SK-N-SH (cell line): Measurements from ENCODE around the gene SLC25A28. TPM values are rescaled to one million over a fixed set of nuclear protein-coding genes. Genes with fewer than 3 reads are reported as not detected.

Experiments
- CTCF ChIA-PET: fragments of 300-600, 350-600 bp; formaldehyde crosslinking; extraction: SDS; loops from one replicate; lab custom pipeline; 2021; lab: Yijun Ruan, JAX
- POLR2A ChIA-PET: fragments of 350-600 bp; sonication (Branson Sonifier 250); formaldehyde crosslinking; extraction: SDS; loops from one replicate; lab custom pipeline; 2020; ENCODE audit warnings: antibody characterized with exemption, inconsistent platforms; lab: Yijun Ruan, JAX
- DNase-seq: peaks from one replicate; pipeline ENCODE4 v3.0.0; 2012
- H2AFZ ChIP-seq: fragments of 200-600 bp; sonication (generic); 2 replicates; pipeline ENCODE4 v1.8.1; 2016; ENCODE audit warnings: antibody characterized with exemption, mild to moderate bottlenecking, low read depth
- H3F3A ChIP-seq: fragments of 200-600 bp; sonication (generic); replicated peaks from 2 replicates; pipeline ENCODE3; 2016; ENCODE audit warnings: antibody characterized with exemption, mild to moderate bottlenecking; ENCODE audit not compliant: insufficient read depth
- H3K27ac ChIP-seq, 2 experiments: fragments of 200-500 bp in 1 of 2; fragments of 200-600 bp in 1 of 2; sonication (Bioruptor generic) in 1 of 2; sonication (generic), shearing (Covaris generic) in 1 of 2; 2 replicates each; pipeline versions ENCODE4 v1.5.1 to v1.6.1; 2014 to 2016; ENCODE audit warnings: low read depth in 2 of 2, inconsistent platforms in 1 of 2, low read length in 1 of 2, mild to moderate bottlenecking in 1 of 2, mixed read lengths in 1 of 2
- H3K27me3 ChIP-seq: fragments of 200-600 bp; sonication (generic), shearing (Covaris generic); 2 replicates; pipeline ENCODE4 v1.6.1; 2016; ENCODE audit warnings: mixed run types; ENCODE audit not compliant: insufficient read depth
- H3K36me3 ChIP-seq, 2 experiments: fragments of 200-500 bp in 1 of 2; fragments of 200-600 bp in 1 of 2; sonication (Bioruptor generic) in 1 of 2; sonication (generic) in 1 of 2; replicated peaks in 1 of 2; 2 replicates each; pipeline versions ENCODE3 to v1.5.1; 2014 to 2016; ENCODE audit warnings: low read length in 1 of 2, mild to moderate bottlenecking in 1 of 2; ENCODE audit not compliant: insufficient read depth in 2 of 2, control insufficient read depth in 1 of 2
- H3K4me1 ChIP-seq, 2 experiments: fragments of 200-500 bp in 1 of 2; fragments of 200-600 bp in 1 of 2; sonication (Bioruptor generic) in 1 of 2; sonication (generic), shearing (Covaris generic) in 1 of 2; 2 replicates each; pipeline versions ENCODE4 v1.5.1 to v1.6.1; 2014 to 2016; ENCODE audit warnings: low read depth in 1 of 2, low read length in 1 of 2, mixed run types in 1 of 2; ENCODE audit not compliant: insufficient read depth in 2 of 2, control insufficient read depth in 1 of 2
- H3K4me2 ChIP-seq: fragments of 200-600 bp; sonication (generic), shearing (Covaris generic); 2 replicates; pipeline ENCODE4 v1.6.1; 2017; ENCODE audit warnings: mixed run types
- H3K4me3 ChIP-seq, 2 experiments: fragments of 200-500 bp in 1 of 2; fragments of 200-600 bp in 1 of 2; sonication (Bioruptor generic) in 1 of 2; sonication (generic), shearing (Covaris generic) in 1 of 2; 2 replicates each; pipeline versions ENCODE4 v1.5.1 to v1.8.1; 2014 to 2016; ENCODE audit warnings: low read depth in 2 of 2, inconsistent platforms in 1 of 2, low read length in 1 of 2, mild to moderate bottlenecking in 1 of 2, mixed read lengths in 1 of 2, moderate library complexity in 1 of 2
- H3K79me2 ChIP-seq: fragments of 200-600 bp; sonication (generic); 2 replicates; pipeline ENCODE4 v1.8.1; 2017; ENCODE audit warnings: mild to moderate bottlenecking; ENCODE audit not compliant: insufficient read depth
- H3K9ac ChIP-seq: fragments of 200-600 bp; sonication (generic); 2 replicates; pipeline ENCODE4 v1.6.1; 2017; ENCODE audit warnings: mixed run types
- H3K9me2 ChIP-seq: fragments of 200-600 bp; sonication (generic); 2 replicates; pipeline ENCODE4 v1.6.1; 2017; ENCODE audit warnings: mixed run types
- H3K9me3 ChIP-seq: fragments of 200-600 bp; sonication (generic); 2 replicates; pipeline ENCODE4 v1.6.1; 2017; ENCODE audit warnings: mixed run types, mild to moderate bottlenecking, moderate library complexity
- H4K20me1 ChIP-seq: fragments of 200-600 bp; sonication (generic); 2 replicates; pipeline ENCODE4 v1.6.1; 2017; ENCODE audit warnings: mild to moderate bottlenecking, mixed run types; ENCODE audit not compliant: insufficient read depth
- ELF1 ChIP-seq: IDR thresholded peaks from 2 replicates; pipeline ENCODE4 v1.4.0; 2012
- EP300 ChIP-seq, 2 experiments: IDR thresholded peaks; 2 replicates each; pipeline versions ENCODE4 v1.4.0 to v1.6.1; 2012; ENCODE audit warnings: borderline replicate concordance in 1 of 2, low read depth in 1 of 2, low read length in 1 of 2
- EZH2phosphoT487 ChIP-seq: fragments of 200-600 bp; sonication (generic); IDR thresholded peaks from 2 replicates; pipeline ENCODE4 v1.6.1; 2017; ENCODE audit warnings: low read depth, mixed run types, mild to moderate bottlenecking, antibody characterized with exemption, moderate library complexity, borderline replicate concordance
- GATA2 ChIP-seq: sonication (generic); formaldehyde crosslinking; IDR thresholded peaks from 2 replicates; pipeline ENCODE4 v1.5.0; 2020; ENCODE audit warnings: mild to moderate bottlenecking, missing genetic modification reagents
- JUND ChIP-seq: IDR thresholded peaks from 2 replicates; pipeline ENCODE4 v1.4.0; 2012
- MEF2A ChIP-seq: IDR thresholded peaks from 2 replicates; pipeline ENCODE4 v1.4.0; 2012; ENCODE audit warnings: low read depth, borderline replicate concordance
- PBX3 ChIP-seq: IDR thresholded peaks from 2 replicates; pipeline ENCODE4; 2012
- RCOR1 ChIP-seq: fragments of 150-350 bp; IDR thresholded peaks from 2 replicates; pipeline ENCODE4 v1.6.1; 2017; ENCODE audit warnings: antibody characterized with exemption, low read length
- REST ChIP-seq: IDR thresholded peaks from 2 replicates; pipeline ENCODE4 v1.6.1; 2012; ENCODE audit warnings: mild to moderate bottlenecking, low read depth, low read length, moderate library complexity
- RXRA ChIP-seq: IDR thresholded peaks from 2 replicates; pipeline ENCODE4 v1.4.0; 2012; ENCODE audit warnings: low read depth, mild to moderate bottlenecking, borderline replicate concordance
- SIN3A ChIP-seq: IDR thresholded peaks from 2 replicates; pipeline ENCODE4 v1.6.1; 2012; ENCODE audit warnings: low read depth, mild to moderate bottlenecking, low read length, moderate library complexity, borderline replicate concordance
- TAF1 ChIP-seq: IDR thresholded peaks from 2 replicates; pipeline ENCODE4 v1.6.1; 2012; ENCODE audit warnings: low read depth, mild to moderate bottlenecking, low read length, moderate library complexity, borderline replicate concordance
- ZBTB33 ChIP-seq: IDR thresholded peaks from 2 replicates; pipeline ENCODE4 v1.4.0; 2012; ENCODE audit warnings: low read depth, borderline replicate concordance
- WGBS: methylation state at CpG from one replicate; pipeline ENCODE4 v1.1.6; 2017; ENCODE audit warnings: low lambda C conversion rate; 5-methylcytosine and 5-hydroxymethylcytosine counted together
- polyA plus RNA-seq, 3 experiments: library from polyadenylated mRNA; depleted of rRNA; stranded (reverse); fragments of >200 nt; gene quantifications; 2 replicates each; pipeline ENCODE4 v1.2.3, GENCODE V29; 2012

The SLC25A28 gene
- polyA plus RNA-seq, 1 of the 3 experiments (the other 2 are of a cell fraction): 23.8 TPM

- H3K4me1 ChIP-seq: peaks cover 0 to 3% of the 10 kb centered on the region in 2 experiments; a peak in 2 of 4 replicates
- ChIA-PET CTCF (interaction anchor here (1.2 kb wide), 1 partner anchor 57 kb away, joined by 3 read pairs; no protein-coding TSS in a partner anchor), POLR2A (no interaction called here)
- no peak overlapping the region for H3K9ac ChIP-seq
- no peaks in the 10 kb centered on the region for H4K20me1 ChIP-seq
- no peak overlapping the region for H3K4me2 ChIP-seq
- no peak overlapping the region for H3K4me3 ChIP-seq
- no peak overlapping the region for H3K27ac ChIP-seq
- no peaks in the 10 kb centered on the region for H3K9me2 ChIP-seq
- H3K9me3 ChIP-seq: no peaks in the 10 kb centered on the region
- no peaks in the 10 kb centered on the region for H3F3A ChIP-seq
- no peak for DNase-seq
- WGBS: 92% methylated on average over 9 of the region's 9 CpGs
- no peak for TF ChIP-seq EP300 (IDR thresholded peaks at IDR 0.05; ENCODE audit: borderline replicate concordance in 1 of 2, low read depth in 1 of 2, low read length in 1 of 2)
- TF ChIP-seq GATA2 (CRISPR knock-in tag): no peak
- TF ChIP-seq RXRA: no peak
- no peak for TF ChIP-seq MEF2A
- no peak for TF ChIP-seq REST
- no peak for TF ChIP-seq JUND
- TF ChIP-seq SIN3A: no peak
- no peak for TF ChIP-seq EZH2phosphoT487
- no peak for TF ChIP-seq TAF1
- no peak for TF ChIP-seq ZBTB33
- no peak for TF ChIP-seq ELF1
- TF ChIP-seq RCOR1: no peak
- no peak for TF ChIP-seq PBX3
- no peaks in the 10 kb centered on the region for H3K36me3 ChIP-seq
- no peak overlapping the region for H2AFZ ChIP-seq
- peaks cover 3% of the 10 kb centered on the region for H3K79me2 ChIP-seq
- no peaks in the 10 kb centered on the region for H3K27me3 ChIP-seq
Measured at GRCh38 chr10:99654390-99655175, 34.3 kb upstream of the SLC25A28 start.
